CD4-positive, alpha-beta T cell treated with Interleukin-4 for 1 hour (primary cell): ENCODE results near the gene MGME1.

Source experiments
- DNase-seq, 2 donors: peaks; one replicate each; pipeline ENCODE4 v3.0.0-alpha.2; 2020 to 2022

MGME1 gene

GRCh38 chr20:18031888-18032509 is 63.2 kb downstream of the MGME1 start:
- DNase-seq, result no peak

GRCh38 chr20:18032977-18033892 is 64.4 kb downstream of the MGME1 start:
- no peak for DNase-seq

GRCh38 chr20:18034039-18034438 is 65.2 kb downstream of the MGME1 start:
- DNase-seq, result no peak

GRCh38 chr20:18039063-18039462 is 70.2 kb downstream of the MGME1 start:
- DNase-seq, result no peak
